H9 (cell line): ENCODE results near the gene PRR35. TPM values are rescaled to one million over a fixed set of nuclear protein-coding genes. Genes with fewer than 3 reads are reported as not detected.

Experiments
- DNase-seq: peaks from one replicate; pipeline ENCODE4 v3.0.0-alpha.2; 2017
- H2AFZ ChIP-seq: one replicate; pipeline ENCODE4 v1.6.1; 2013; ENCODE audit warnings: mild to moderate bottlenecking, low read length, control low read depth, moderate library complexity
- H2AK5ac ChIP-seq: 2 replicates; pipeline ENCODE4 v1.6.1; 2013; ENCODE audit warnings: low read length, control low read depth, mixed read lengths; ENCODE audit not compliant: insufficient read length
- H2BK120ac ChIP-seq: one replicate; pipeline ENCODE4 v1.6.1; 2013; ENCODE audit warnings: low read depth, mild to moderate bottlenecking, low read length, control low read depth, inconsistent platforms; ENCODE audit not compliant: poor library complexity, severe bottlenecking
- H2BK12ac ChIP-seq: 2 replicates; pipeline ENCODE4 v1.6.1; 2013; ENCODE audit warnings: low read length, control low read depth, mixed read lengths, low read depth; ENCODE audit not compliant: insufficient read length
- H2BK15ac ChIP-seq: 2 replicates; pipeline ENCODE4 v1.6.1; 2013; ENCODE audit warnings: low read depth, low read length, control low read depth
- H2BK20ac ChIP-seq: one replicate; pipeline ENCODE4 v1.6.1; 2013; ENCODE audit warnings: low read depth, mild to moderate bottlenecking, low read length, control low read depth, inconsistent platforms; ENCODE audit not compliant: poor library complexity, severe bottlenecking
- H2BK5ac ChIP-seq: 2 replicates; pipeline ENCODE4 v1.6.1; 2013; ENCODE audit warnings: low read length, control low read depth, mixed read lengths; ENCODE audit not compliant: insufficient read length
- H3K14ac ChIP-seq: 2 replicates; pipeline ENCODE4 v1.6.1; 2013; ENCODE audit warnings: low read length, control low read depth; ENCODE audit not compliant: insufficient read depth
- H3K18ac ChIP-seq: 2 replicates; pipeline ENCODE4 v1.6.1; 2013; ENCODE audit warnings: low read depth, mild to moderate bottlenecking, mixed read lengths, low read length, control low read depth; ENCODE audit not compliant: insufficient read length
- H3K23ac ChIP-seq: 2 replicates; pipeline ENCODE4 v1.6.1; 2013; ENCODE audit warnings: low read length, control low read depth, mixed read lengths, low read depth; ENCODE audit not compliant: insufficient read length
- H3K23me2 ChIP-seq: 2 replicates; pipeline ENCODE4 v1.6.1; 2013; ENCODE audit warnings: low read depth, mild to moderate bottlenecking, mixed read lengths, low read length, control low read depth; ENCODE audit not compliant: insufficient read length, poor library complexity, severe bottlenecking
- H3K27ac ChIP-seq: 2 replicates; pipeline ENCODE4 v1.5.1; 2013; ENCODE audit warnings: low read length, control low read depth, mixed read lengths, low read depth; ENCODE audit not compliant: insufficient read length
- H3K27me3 ChIP-seq: 2 replicates; pipeline ENCODE4 v1.6.1; 2013; ENCODE audit warnings: low read length, control low read depth, inconsistent platforms; ENCODE audit not compliant: insufficient read depth
- H3K4ac ChIP-seq: 2 replicates; pipeline ENCODE4 v1.6.1; 2013; ENCODE audit warnings: low read depth, mild to moderate bottlenecking, control low read depth, inconsistent platforms, low read length, moderate library complexity
- H3K4me1 ChIP-seq: 2 replicates; pipeline ENCODE4 v1.6.1; 2013; ENCODE audit warnings: low read length, control low read depth, inconsistent platforms; ENCODE audit not compliant: insufficient read depth
- H3K4me2 ChIP-seq: 2 replicates; pipeline ENCODE4 v1.6.1; 2013; ENCODE audit warnings: low read length, control low read depth, mixed read lengths; ENCODE audit not compliant: insufficient read length, insufficient read depth
- H3K56ac ChIP-seq: 2 replicates; pipeline ENCODE4 v1.6.1; 2013; ENCODE audit warnings: low read depth, mild to moderate bottlenecking, mixed read lengths, low read length, control low read depth; ENCODE audit not compliant: insufficient read length
- H3K79me1 ChIP-seq: 2 replicates; pipeline ENCODE4 v1.6.1; 2013; ENCODE audit warnings: low read depth, mild to moderate bottlenecking, moderate library complexity, low read length, control low read depth, inconsistent platforms; ENCODE audit not compliant: insufficient read depth, poor library complexity, severe bottlenecking
- H3K79me2 ChIP-seq: 2 replicates; pipeline ENCODE4 v1.6.1; 2013; ENCODE audit warnings: low read length, control low read depth, inconsistent platforms; ENCODE audit not compliant: insufficient read depth
- H3K9ac ChIP-seq: 2 replicates; pipeline ENCODE4 v1.6.1; 2013; ENCODE audit warnings: low read length, control low read depth, mixed read lengths; ENCODE audit not compliant: insufficient read length; ENCODE audit errors: extremely low read depth
- H3K9me3 ChIP-seq: one replicate; pipeline ENCODE4 v1.6.1; 2013; ENCODE audit warnings: low read depth, low read length, inconsistent platforms; ENCODE audit not compliant: control insufficient read depth
- H3T11ph ChIP-seq: one replicate; pipeline ENCODE4 v1.6.1; 2013; ENCODE audit warnings: mild to moderate bottlenecking, low read length, control low read depth, inconsistent platforms
- H4K20me1 ChIP-seq: one replicate; pipeline ENCODE4 v1.6.1; 2013; ENCODE audit not compliant: control insufficient read depth, insufficient read length, insufficient read depth
- H4K5ac ChIP-seq: 2 replicates; pipeline ENCODE4 v1.6.1; 2013; ENCODE audit warnings: low read depth, mild to moderate bottlenecking, mixed read lengths, low read length, control low read depth; ENCODE audit not compliant: insufficient read length
- H4K8ac ChIP-seq: replicated peaks from 2 replicates; pipeline ENCODE4 v1.6.1; 2013; ENCODE audit warnings: low read length, control low read depth, mixed read lengths, low read depth; ENCODE audit not compliant: insufficient read length
- H4K91ac ChIP-seq: 2 replicates; pipeline ENCODE4 v1.6.1; 2013; ENCODE audit warnings: low read depth, mild to moderate bottlenecking, moderate library complexity, mixed read lengths, low read length, control low read depth; ENCODE audit not compliant: insufficient read length
- H3K27ac Mint-ChIP-seq, 3 experiments: 2 replicates in 2 of 3; 3 replicates in 1 of 3; pipeline ENCODE4 v1.8.0; 2020 to 2021; ENCODE audit warnings: mixed read lengths in 3 of 3, mild to moderate bottlenecking in 1 of 3, moderate library complexity in 1 of 3
- H3K27me3 Mint-ChIP-seq: 2 replicates; pipeline ENCODE4 v1.8.0; 2021; ENCODE audit warnings: low read depth, mild to moderate bottlenecking, moderate library complexity, mixed read lengths
- H3K36me3 Mint-ChIP-seq, 3 experiments: 2 replicates in 2 of 3; 3 replicates in 1 of 3; pipeline ENCODE4 v1.8.0; 2020 to 2021; ENCODE audit warnings: low read depth in 3 of 3, mixed read lengths in 3 of 3; ENCODE audit not compliant: insufficient read depth in 1 of 3
- H3K4me1 Mint-ChIP-seq, 2 experiments: 2 replicates each; pipeline ENCODE4 v1.8.0; 2020; ENCODE audit warnings: mixed read lengths in 2 of 2
- H3K4me3 Mint-ChIP-seq, 2 experiments: 2 replicates in 1 of 2; 3 replicates in 1 of 2; pipeline ENCODE4 v1.8.0; 2020 to 2021; ENCODE audit warnings: mild to moderate bottlenecking in 2 of 2, mixed read lengths in 2 of 2, moderate library complexity in 1 of 2
- H3K9me3 Mint-ChIP-seq, 2 experiments: 2 replicates in 1 of 2; 3 replicates in 1 of 2; pipeline ENCODE4 v1.8.0; 2020; ENCODE audit warnings: mild to moderate bottlenecking in 2 of 2, mixed read lengths in 2 of 2, moderate library complexity in 1 of 2
- WGBS: extraction: QIAGEN DNeasy Blood & Tissue Kit; methylation state at CpG from one replicate; pipeline ENCODE4 v1.1.7; 2013; ENCODE audit warnings: missing lambda C conversion rate, low lambda C conversion rate, mixed read lengths; ENCODE audit not compliant: insufficient read length; ENCODE audit errors: extremely low coverage; 5-methylcytosine and 5-hydroxymethylcytosine counted together
- total RNA-seq: library from RNA; stranded (reverse); gene quantifications from 2 replicates; pipeline ENCODE4 v1.2.1, GENCODE V29; 2021
- TF ChIP-seq, protein P1 (sequence below): fragments of 200-600 bp; sonication (generic); conservative IDR thresholded peaks from 3 replicates; pipeline ENCODE4 v1.8.0; 2021; ENCODE audit warnings: antibody characterized with exemption, mild to moderate bottlenecking

The PRR35 gene
- total RNA-seq, 1 experiment from 2014 or later: 0.33 TPM

DNA sequence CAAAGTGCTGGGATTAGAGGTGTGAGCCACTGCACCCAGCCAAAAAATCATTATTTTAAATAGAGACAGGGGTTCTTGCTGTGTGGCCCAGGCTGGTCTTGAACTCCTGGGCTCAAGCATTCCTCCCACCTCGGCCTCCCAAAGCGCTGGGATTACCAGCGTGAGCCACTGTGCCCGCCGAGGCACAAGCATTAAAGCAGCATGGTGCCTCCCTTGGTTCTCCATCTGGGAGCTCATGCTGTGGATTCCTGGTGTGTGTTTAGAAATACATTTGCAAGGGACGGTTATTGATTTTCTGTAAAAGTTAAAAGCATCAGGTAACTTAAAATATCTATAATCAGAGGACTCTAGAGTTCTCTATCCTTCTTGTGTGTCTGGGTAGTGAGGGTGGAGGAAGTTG lies 47.4 kb upstream of the PRR35 start:
- Histone ChIP-seq H3K4me2 (no peak overlapping the region), H3T11ph (no peak overlapping the region), H3K79me1 (no peaks in the 10 kb centered on the region), H2BK5ac (no peak overlapping the region), H2BK15ac (no peak overlapping the region), H3K9ac (no peak overlapping the region), H4K91ac (no peak overlapping the region), H3K27me3 (no peaks in the 10 kb centered on the region), H2BK12ac (no peak overlapping the region), H4K8ac (no peak overlapping the region), H3K9me3 (no peaks in the 10 kb centered on the region), H3K79me2 (no peaks in the 10 kb centered on the region), H2AK5ac (no peak overlapping the region), H3K23ac (no peak overlapping the region), H3K27ac (no peak overlapping the region), H2BK20ac (no peak overlapping the region), H3K23me2 (no peaks in the 10 kb centered on the region), H4K5ac (no peak overlapping the region), H3K4ac (no peak overlapping the region), H3K4me1 (no peaks in the 10 kb centered on the region), H2BK120ac (no peak overlapping the region), H2AFZ (no peak overlapping the region), H3K14ac (no peak overlapping the region), H3K56ac (no peak overlapping the region), H3K18ac (no peak overlapping the region), H4K20me1 (no peaks in the 10 kb centered on the region)
- no CpG with 5 or more reads among the region's 6 CpGs for WGBS
- Mint-ChIP-seq H3K4me3 (no peak overlapping the region; a peak in 1 of 5 replicates), H3K27me3 (no peaks in the 10 kb centered on the region), H3K9me3 (no peaks in the 10 kb centered on the region), H3K4me1 (no peaks in the 10 kb centered on the region), H3K27ac (peak overlapping the region; percentile 26 to 69 (median 57); a peak in 4 of 7 replicates), H3K36me3 (peaks cover 9 to 21% (median 19%) of the 10 kb centered on the region in 3 experiments)
- TF ChIP-seq, protein P1, sequence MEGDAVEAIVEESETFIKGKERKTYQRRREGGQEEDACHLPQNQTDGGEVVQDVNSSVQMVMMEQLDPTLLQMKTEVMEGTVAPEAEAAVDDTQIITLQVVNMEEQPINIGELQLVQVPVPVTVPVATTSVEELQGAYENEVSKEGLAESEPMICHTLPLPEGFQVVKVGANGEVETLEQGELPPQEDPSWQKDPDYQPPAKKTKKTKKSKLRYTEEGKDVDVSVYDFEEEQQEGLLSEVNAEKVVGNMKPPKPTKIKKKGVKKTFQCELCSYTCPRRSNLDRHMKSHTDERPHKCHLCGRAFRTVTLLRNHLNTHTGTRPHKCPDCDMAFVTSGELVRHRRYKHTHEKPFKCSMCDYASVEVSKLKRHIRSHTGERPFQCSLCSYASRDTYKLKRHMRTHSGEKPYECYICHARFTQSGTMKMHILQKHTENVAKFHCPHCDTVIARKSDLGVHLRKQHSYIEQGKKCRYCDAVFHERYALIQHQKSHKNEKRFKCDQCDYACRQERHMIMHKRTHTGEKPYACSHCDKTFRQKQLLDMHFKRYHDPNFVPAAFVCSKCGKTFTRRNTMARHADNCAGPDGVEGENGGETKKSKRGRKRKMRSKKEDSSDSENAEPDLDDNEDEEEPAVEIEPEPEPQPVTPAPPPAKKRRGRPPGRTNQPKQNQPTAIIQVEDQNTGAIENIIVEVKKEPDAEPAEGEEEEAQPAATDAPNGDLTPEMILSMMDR: no peak
- DNase-seq: no peak
